HepG2 (cell line): ENCODE measurements around the gene DSTN. TPM values are rescaled to one million over a fixed set of nuclear protein-coding genes. Genes with fewer than 3 reads are reported as not detected.
A peak's percentile ranks its signal among the peaks of the same experiment; 100 is the strongest.

Experiments used
- ATAC-seq: fragments of 200-7000 bp; cut with Tn5 transposase; 3 replicates; pipeline ENCODE4 v1.9.1; 2020; ENCODE audit warnings: mild to moderate bottlenecking, moderate library complexity
- BruUV-seq: library from RNA; stranded (reverse); fragments of 400-500 nt; replicated peaks from 2 replicates; lab custom pipeline; 2021; lab: Mats Ljungman, UMichigan
- CTCF ChIA-PET: fragments of 300-600 bp; formaldehyde crosslinking; extraction: SDS; loops from one replicate; lab custom pipeline; 2021; ENCODE audit warnings: low total read pairs, inconsistent platforms, low intra/inter-chr PET ratio; lab: Yijun Ruan, JAX
- POLR2A ChIA-PET: fragments of 350-600 bp; sonication (Branson Sonifier 250); formaldehyde crosslinking; loops from one replicate; lab custom pipeline; 2020; ENCODE audit warnings: antibody characterized with exemption, inconsistent platforms; lab: Yijun Ruan, JAX
- DNase-seq: peaks from one replicate; pipeline ENCODE4 v3.0.0-alpha.2; 2015; ENCODE audit warnings: low spot score
- FAIRE-seq: peaks from 3 replicates; lab custom pipeline; 2011; peaks lifted over from hg19 to GRCh38; lab: Jason Lieb, UNC
- H2AFZ ChIP-seq: one replicate; pipeline ENCODE4 v1.6.1; 2011; ENCODE audit warnings: low read length, inconsistent platforms
- H3K27ac ChIP-seq: fragments of 300-600 bp; 3 replicates; pipeline ENCODE4 v1.8.0; 2011; ENCODE audit warnings: mixed run types, mild to moderate bottlenecking, mixed read lengths, low read length, inconsistent platforms; ENCODE audit not compliant: insufficient read depth; ENCODE audit errors: extremely low read length
- H3K27me3 ChIP-seq, 2 experiments: fragments of 200-600 bp in 1 of 2; 2 replicates in 1 of 2; 3 replicates in 1 of 2; pipeline versions ENCODE4 v1.6.0 to v1.8.0; 2011; ENCODE audit warnings: low read length in 2 of 2, mild to moderate bottlenecking in 2 of 2, moderate library complexity in 2 of 2, inconsistent platforms in 1 of 2; ENCODE audit not compliant: insufficient read depth in 2 of 2, control insufficient read depth in 1 of 2
- H3K36me3 ChIP-seq, 2 experiments: fragments of 200-600 bp in 1 of 2; replicated peaks in 1 of 2; 2 replicates in 1 of 2; 3 replicates in 1 of 2; pipeline versions ENCODE4 v1.5.1 to v1.8.0; 2011; ENCODE audit warnings: low read length in 2 of 2, inconsistent platforms in 1 of 2; ENCODE audit not compliant: insufficient read depth in 2 of 2, control insufficient read depth in 1 of 2
- H3K4me1 ChIP-seq: 2 replicates; pipeline ENCODE4 v1.5.1; 2012; ENCODE audit warnings: low read length, inconsistent platforms; ENCODE audit not compliant: insufficient read depth
- H3K4me2 ChIP-seq: 2 replicates; pipeline ENCODE4 v1.6.0; 2011; ENCODE audit warnings: low read depth, low read length, inconsistent platforms
- H3K4me3 ChIP-seq, 3 experiments: fragments of 200-600 bp in 1 of 3; sonication (generic), shearing (Covaris generic) in 1 of 3; replicated peaks in 1 of 3; 2 replicates each; pipeline ENCODE4 v1.5.1; 2011 to 2016; ENCODE audit warnings: low read length in 3 of 3, inconsistent platforms in 2 of 3, low read depth in 2 of 3, mild to moderate bottlenecking in 2 of 3, control low read depth in 1 of 3, mixed read lengths in 1 of 3; ENCODE audit not compliant: insufficient read depth in 1 of 3
- H3K79me2 ChIP-seq: one replicate; pipeline ENCODE4 v1.6.1; 2011; ENCODE audit warnings: low read length, inconsistent platforms; ENCODE audit not compliant: insufficient read depth
- H3K9ac ChIP-seq: 2 replicates; pipeline ENCODE4 v1.6.0; 2011; ENCODE audit warnings: mild to moderate bottlenecking, low read depth, low read length, inconsistent platforms; ENCODE audit not compliant: insufficient read depth
- H3K9me3 ChIP-seq: 2 replicates; pipeline ENCODE4 v1.5.1; 2012; ENCODE audit warnings: mild to moderate bottlenecking, low read length
- H4K20me1 ChIP-seq: 2 replicates; pipeline ENCODE4 v1.6.0; 2011; ENCODE audit warnings: inconsistent platforms, mild to moderate bottlenecking, low read length, moderate library complexity; ENCODE audit not compliant: insufficient read depth
- AGO2 ChIP-seq: fragments of 200-400 bp; formaldehyde crosslinking; optimal IDR thresholded peaks from 2 replicates; pipeline ENCODE3; 2017; ENCODE audit warnings: mild to moderate bottlenecking, low read depth, low read length, moderate library complexity
- ARID2 ChIP-seq: sonication (generic); formaldehyde crosslinking; IDR thresholded peaks from 2 replicates; pipeline ENCODE4 v1.8.1; 2022; ENCODE audit warnings: mild to moderate bottlenecking, missing genetic modification reagents, borderline replicate concordance
- DR1 ChIP-seq: sonication (generic); formaldehyde crosslinking; IDR thresholded peaks from 2 replicates; pipeline ENCODE4 v1.8.0; 2021; ENCODE audit warnings: mild to moderate bottlenecking, missing genetic modification reagents, inconsistent platforms
- HNRNPK ChIP-seq: fragments of 200-400 bp; formaldehyde crosslinking; IDR thresholded peaks from 2 replicates; pipeline ENCODE4 v1.6.1; 2018; ENCODE audit warnings: low read length, low read depth, moderate library complexity, mild to moderate bottlenecking; ENCODE audit not compliant: poor library complexity, severe bottlenecking
- HOXA7 ChIP-seq: sonication (generic); formaldehyde crosslinking; IDR thresholded peaks from 2 replicates; pipeline ENCODE4 v1.8.1; 2022; ENCODE audit warnings: mild to moderate bottlenecking, missing genetic modification reagents, moderate library complexity
- MED8 ChIP-seq: sonication (generic); formaldehyde crosslinking; IDR thresholded peaks from 2 replicates; pipeline ENCODE4 v1.8.1; 2023; ENCODE audit warnings: mild to moderate bottlenecking, missing genetic modification reagents; ENCODE audit not compliant: insufficient replicate concordance
- MTF1 ChIP-seq: sonication (generic); formaldehyde crosslinking; IDR thresholded peaks from 2 replicates; pipeline ENCODE4 v1.5.0; 2020; ENCODE audit warnings: missing genetic modification reagents
- TBX3 ChIP-seq: fragments of 450-650 bp; IDR thresholded peaks from 2 replicates; pipeline ENCODE4 v1.6.1; 2017; ENCODE audit warnings: antibody characterized with exemption, mild to moderate bottlenecking, inconsistent platforms, borderline replicate concordance
- ZKSCAN8 ChIP-seq: IDR thresholded peaks from 2 replicates; pipeline ENCODE4 v1.6.1; 2016; ENCODE audit warnings: borderline replicate concordance, missing genetic modification reagents, missing compliant biosample characterization
- ZNF260 ChIP-seq: sonication (generic); formaldehyde crosslinking; IDR thresholded peaks from 2 replicates; pipeline ENCODE4 v1.4.0; 2020; ENCODE audit warnings: missing genetic modification reagents, low read depth, mild to moderate bottlenecking, borderline replicate concordance
- ZNF274 ChIP-seq: sonication (generic); formaldehyde crosslinking; IDR thresholded peaks from 2 replicates; pipeline ENCODE4 v1.5.1; 2020; ENCODE audit warnings: mild to moderate bottlenecking, missing genetic modification reagents
- ZNF292 ChIP-seq: sonication (generic); formaldehyde crosslinking; IDR thresholded peaks from 2 replicates; pipeline ENCODE4 v1.8.1; 2022; ENCODE audit warnings: mild to moderate bottlenecking, low read depth, missing genetic modification reagents, borderline replicate concordance
- ZNF569 ChIP-seq: sonication (generic); formaldehyde crosslinking; IDR thresholded peaks from 2 replicates; pipeline ENCODE4 v1.5.0; 2020; ENCODE audit warnings: mild to moderate bottlenecking, missing genetic modification reagents, moderate library complexity, borderline replicate concordance
- ZNF570 ChIP-seq: sonication (generic); formaldehyde crosslinking; IDR thresholded peaks from 2 replicates; pipeline ENCODE4 v1.4.0; 2020; ENCODE audit warnings: mild to moderate bottlenecking, missing genetic modification reagents, borderline replicate concordance
- WGBS: methylation state at CpG from one replicate; pipeline ENCODE4 v1.1.6; 2017; ENCODE audit warnings: low lambda C conversion rate; 5-methylcytosine and 5-hydroxymethylcytosine counted together
- in situ Hi-C: cut with HindIII; loops from 2 replicates; pipeline ENCODE4 v1.10.0; 2017; ENCODE audit warnings: low pct_unique_long_range_greater_than_20kb; ENCODE audit not compliant: extremely low pct_ligation_motif_present
- intact Hi-C: fragments of 100-400 bp; cut with micrococcal nuclease; formaldehyde crosslinking; loops from one replicate; pipeline ENCODE4 v1.10.0; 2022; ENCODE audit not compliant: unreplicated experiment
- polyA plus RNA-seq, 8 experiments: library from polyadenylated mRNA; depleted of rRNA in 3 of 8; stranded (reverse) in 7 of 8; unstranded in 1 of 8; fragments of >200 nt; fragmentation: Illumina TruSeq in 4 of 8; extraction: Trizol in 4 of 8; gene quantifications; 2 replicates each; pipeline versions ENCODE4 v1.2.1 to v1.2.3, GENCODE V29; 2011 to 2016; ENCODE audit warnings: low read depth in 4 of 8, missing spikeins in 1 of 8, mixed read lengths in 1 of 8; ENCODE audit not compliant: insufficient read depth in 1 of 8
- total RNA-seq, 5 experiments: library from RNA; depleted of rRNA; stranded (reverse); fragments of >200 nt; fragmentation: Illumina TruSeq; extraction: Trizol; gene quantifications; 2 replicates each; pipeline ENCODE4 v1.2.3, GENCODE V29; 2016; ENCODE audit warnings: low read depth in 1 of 5
- TF ChIP-seq, protein P1 (sequence below): sonication (generic); formaldehyde crosslinking; conservative IDR thresholded peaks from 2 replicates; pipeline ENCODE4 v1.8.0; 2022; ENCODE audit warnings: mild to moderate bottlenecking, moderate library complexity, missing genetic modification reagents
- TF ChIP-seq, protein P2 (sequence below): sonication (generic); IDR thresholded peaks from 2 replicates; pipeline ENCODE4 v1.6.1; 2016; ENCODE audit warnings: low read depth, borderline replicate concordance
- TF ChIP-seq, protein P3 (sequence below): sonication (generic); formaldehyde crosslinking; IDR thresholded peaks from 2 replicates; pipeline ENCODE4 v1.4.0; 2020; ENCODE audit warnings: missing genetic modification reagents, borderline replicate concordance

Gene DSTN
- total and polyA plus RNA-seq, 2 of the 13 experiments (the other 11 are each of a cell fraction or from before 2014, with no cell fraction given), result 27.6 to 106 TPM

DNA sequence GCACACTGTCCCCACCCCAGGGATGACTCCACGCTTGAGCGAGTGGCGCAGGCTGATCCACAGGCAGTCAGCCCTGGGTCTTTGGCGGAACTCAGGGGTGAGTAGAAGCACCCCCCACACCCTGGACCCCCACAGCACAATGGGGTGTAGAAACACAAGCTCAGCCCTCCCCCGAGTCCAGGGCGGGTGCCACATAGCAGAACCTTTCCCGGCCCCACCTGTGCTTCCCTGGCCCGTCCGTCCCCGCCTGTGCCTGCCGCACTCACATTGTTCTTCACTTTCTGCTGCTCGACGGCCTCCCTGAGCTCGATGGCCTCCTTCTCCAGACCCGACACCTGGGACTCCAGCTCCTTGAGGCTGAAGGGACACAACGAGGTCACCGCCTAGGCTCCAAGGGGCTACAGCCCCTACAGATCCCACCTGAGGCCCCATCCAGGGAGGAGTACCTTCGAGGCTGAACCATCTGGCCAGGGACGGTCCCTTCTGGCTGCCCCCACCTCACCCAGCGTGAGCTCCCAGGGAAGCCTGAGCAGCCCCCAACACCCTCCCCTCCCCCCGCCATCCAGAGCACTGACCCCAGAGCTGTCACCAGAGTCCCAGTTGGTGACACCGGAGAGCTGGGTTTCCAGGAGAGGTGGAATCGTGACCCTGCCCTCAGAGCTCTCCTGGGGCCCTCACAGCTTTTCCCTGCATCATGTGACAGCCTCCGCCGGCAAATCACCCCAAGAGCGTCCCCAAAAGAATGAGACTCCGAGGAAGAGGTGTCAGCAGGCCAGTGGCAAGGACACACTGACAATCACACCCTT lies 55.6 kb downstream of the DSTN start:
- POLR2A ChIA-PET, result interaction anchor here (1.3 kb wide), 1 partner anchor 11 kb away, joined by 3 read pairs; no protein-coding TSS in a partner anchor
- H3K36me3 ChIP-seq, result peaks cover 95 to 98% of the 10 kb centered on the region in 2 experiments
- TF ChIP-seq ZNF292 (CRISPR knock-in tag) (no peak), DR1 (0 out of 2 replicates have a peak, but pooled peaks have one; percentile 20), ZKSCAN8 (CRISPR knock-in tag) (no peak), TBX3 (no peak), ZNF570 (CRISPR knock-in tag) (no peak), ZNF569 (no peak), HOXA7 (CRISPR knock-in tag) (no peak), ZNF274 (CRISPR knock-in tag) (no peak), ZNF260 (no peak), MTF1 (no peak), AGO2 (peak; percentile 92), MED8 (CRISPR knock-in tag) (no peak), HNRNPK (no peak), ARID2 (CRISPR knock-in tag) (no peak)
- TF ChIP-seq, protein P1, sequence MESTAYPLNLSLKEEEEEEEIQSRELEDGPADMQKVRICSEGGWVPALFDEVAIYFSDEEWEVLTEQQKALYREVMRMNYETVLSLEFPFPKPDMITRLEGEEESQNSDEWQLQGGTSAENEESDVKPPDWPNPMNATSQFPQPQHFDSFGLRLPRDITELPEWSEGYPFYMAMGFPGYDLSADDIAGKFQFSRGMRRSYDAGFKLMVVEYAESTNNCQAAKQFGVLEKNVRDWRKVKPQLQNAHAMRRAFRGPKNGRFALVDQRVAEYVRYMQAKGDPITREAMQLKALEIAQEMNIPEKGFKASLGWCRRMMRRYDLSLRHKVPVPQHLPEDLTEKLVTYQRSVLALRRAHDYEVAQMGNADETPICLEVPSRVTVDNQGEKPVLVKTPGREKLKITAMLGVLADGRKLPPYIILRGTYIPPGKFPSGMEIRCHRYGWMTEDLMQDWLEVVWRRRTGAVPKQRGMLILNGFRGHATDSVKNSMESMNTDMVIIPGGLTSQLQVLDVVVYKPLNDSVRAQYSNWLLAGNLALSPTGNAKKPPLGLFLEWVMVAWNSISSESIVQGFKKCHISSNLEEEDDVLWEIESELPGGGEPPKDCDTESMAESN, result no peak
- TF ChIP-seq, protein P2, sequence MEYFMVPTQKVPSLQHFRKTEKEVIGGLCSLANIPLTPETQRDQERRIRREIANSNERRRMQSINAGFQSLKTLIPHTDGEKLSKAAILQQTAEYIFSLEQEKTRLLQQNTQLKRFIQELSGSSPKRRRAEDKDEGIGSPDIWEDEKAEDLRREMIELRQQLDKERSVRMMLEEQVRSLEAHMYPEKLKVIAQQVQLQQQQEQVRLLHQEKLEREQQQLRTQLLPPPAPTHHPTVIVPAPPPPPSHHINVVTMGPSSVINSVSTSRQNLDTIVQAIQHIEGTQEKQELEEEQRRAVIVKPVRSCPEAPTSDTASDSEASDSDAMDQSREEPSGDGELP, result no peak
- TF ChIP-seq, protein P3, sequence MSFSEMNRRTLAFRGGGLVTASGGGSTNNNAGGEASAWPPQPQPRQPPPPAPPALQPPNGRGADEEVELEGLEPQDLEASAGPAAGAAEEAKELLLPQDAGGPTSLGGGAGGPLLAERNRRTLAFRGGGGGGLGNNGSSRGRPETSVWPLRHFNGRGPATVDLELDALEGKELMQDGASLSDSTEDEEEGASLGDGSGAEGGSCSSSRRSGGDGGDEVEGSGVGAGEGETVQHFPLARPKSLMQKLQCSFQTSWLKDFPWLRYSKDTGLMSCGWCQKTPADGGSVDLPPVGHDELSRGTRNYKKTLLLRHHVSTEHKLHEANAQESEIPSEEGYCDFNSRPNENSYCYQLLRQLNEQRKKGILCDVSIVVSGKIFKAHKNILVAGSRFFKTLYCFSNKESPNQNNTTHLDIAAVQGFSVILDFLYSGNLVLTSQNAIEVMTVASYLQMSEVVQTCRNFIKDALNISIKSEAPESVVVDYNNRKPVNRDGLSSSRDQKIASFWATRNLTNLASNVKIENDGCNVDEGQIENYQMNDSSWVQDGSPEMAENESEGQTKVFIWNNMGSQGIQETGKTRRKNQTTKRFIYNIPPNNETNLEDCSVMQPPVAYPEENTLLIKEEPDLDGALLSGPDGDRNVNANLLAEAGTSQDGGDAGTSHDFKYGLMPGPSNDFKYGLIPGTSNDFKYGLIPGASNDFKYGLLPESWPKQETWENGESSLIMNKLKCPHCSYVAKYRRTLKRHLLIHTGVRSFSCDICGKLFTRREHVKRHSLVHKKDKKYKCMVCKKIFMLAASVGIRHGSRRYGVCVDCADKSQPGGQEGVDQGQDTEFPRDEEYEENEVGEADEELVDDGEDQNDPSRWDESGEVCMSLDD (CRISPR knock-in tag), result no peak

More for the DNA sequence above, 55.6 kb downstream of the DSTN start:
- no peak overlapping the region for H3K27ac ChIP-seq
- no peak overlapping the region for H2AFZ ChIP-seq
- in situ Hi-C loops (no loop called here), intact Hi-C loops (no loop called here)
- H3K27me3 ChIP-seq, result no peaks in the 10 kb centered on the region
- no peak overlapping the region for H3K4me2 ChIP-seq
- FAIRE-seq, result no peak
- 97% methylated on average over 27 of the region's 27 CpGs for WGBS
- CTCF ChIA-PET, result no interaction called here
- BruUV-seq, result no TSS peak
- DNase-seq, result no peak
- H4K20me1 ChIP-seq, result peaks cover 27% of the 10 kb centered on the region; the same call in 1 of the 2 replicates
- H3K79me2 ChIP-seq, result no peaks in the 10 kb centered on the region
- H3K9ac ChIP-seq, result no peak overlapping the region
- H3K4me3 ChIP-seq, result no peak overlapping the region
- H3K4me1 ChIP-seq, result no peaks in the 10 kb centered on the region
- no peak for ATAC-seq
- H3K9me3 ChIP-seq, result no peaks in the 10 kb centered on the region
